ENCODE measurements around the gene SPEF1.

The SPEF1 gene

GRCh38 chr20:3729378-3729777 is 51.9 kb downstream of the SPEF1 start:
- DNase-seq (ENCODE audit: low spot score), result no peak
- no peak for TF ChIP-seq CTCF (IDR thresholded peaks at IDR 0.05; ENCODE audit: extremely low read depth, missing control alignments)

DNA sequence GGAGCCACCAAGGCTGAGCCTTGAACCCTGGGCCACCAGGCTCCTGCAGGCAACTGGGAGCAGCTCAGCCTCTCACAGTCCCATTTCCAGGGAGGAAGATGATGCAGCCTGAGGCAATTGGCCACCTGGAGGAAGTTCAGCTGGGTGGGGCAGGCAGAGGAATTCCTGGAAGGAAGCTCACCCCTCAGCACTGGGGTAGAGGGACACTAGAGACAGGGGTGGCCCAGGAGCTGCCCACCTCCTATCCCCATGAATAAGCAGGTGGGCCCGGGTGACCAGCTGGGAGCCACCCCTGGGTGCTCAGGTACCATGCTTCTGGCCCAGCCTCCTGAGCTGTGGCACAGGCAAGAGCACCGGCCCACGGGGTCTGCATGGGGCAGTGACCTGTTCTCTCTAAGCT is 52.4 kb downstream of the SPEF1 start:
- no peak for DNase-seq (ENCODE audit: low spot score)
- no peak for TF ChIP-seq CTCF (IDR thresholded peaks at IDR 0.05; ENCODE audit: extremely low read depth, missing control alignments)

- no peak for DNase-seq (ENCODE audit: low spot score)
- TF ChIP-seq CTCF (IDR thresholded peaks at IDR 0.05; ENCODE audit: extremely low read depth, missing control alignments), result no peak
Measured at GRCh38 chr20:3728354-3728753, 52.9 kb downstream of the SPEF1 start.

All from GM20000 (cell line).